GM06990 (cell line): ENCODE results near the gene ACTA2.
A peak's percentile ranks its signal among the peaks of the same experiment; 100 is the strongest.
"Not testable (repeated sequence)": the region's sequence is repeated elsewhere in the genome, so short reads cannot be mapped to it uniquely, and the experiment has no call there.

Source experiments
- DNase-seq: peaks from one replicate; pipeline ENCODE4 v3.0.0-alpha.2; 2011; ENCODE audit not compliant: insufficient read length; ENCODE audit errors: extremely low read depth
- H3K27me3 ChIP-seq: replicated peaks from 2 replicates; pipeline ENCODE4 v1.6.0; 2011; ENCODE audit warnings: low read length; ENCODE audit not compliant: control insufficient read depth, insufficient read depth
- H3K36me3 ChIP-seq: 2 replicates; pipeline ENCODE4 v1.5.1; 2011; ENCODE audit warnings: low read length; ENCODE audit not compliant: control insufficient read depth, insufficient read depth
- H3K4me3 ChIP-seq: replicated peaks from 2 replicates; pipeline ENCODE4 v1.5.1; 2011; ENCODE audit warnings: low read depth, mild to moderate bottlenecking, control low read depth, low read length
- TF ChIP-seq, protein P1 (sequence below): IDR thresholded peaks from 2 replicates; pipeline ENCODE4 v1.5.1; 2011; ENCODE audit warnings: low read length, control low read depth, mild to moderate bottlenecking, inconsistent platforms; ENCODE audit not compliant: insufficient read depth, poor library complexity, severe bottlenecking

ACTA2 gene

DNA sequence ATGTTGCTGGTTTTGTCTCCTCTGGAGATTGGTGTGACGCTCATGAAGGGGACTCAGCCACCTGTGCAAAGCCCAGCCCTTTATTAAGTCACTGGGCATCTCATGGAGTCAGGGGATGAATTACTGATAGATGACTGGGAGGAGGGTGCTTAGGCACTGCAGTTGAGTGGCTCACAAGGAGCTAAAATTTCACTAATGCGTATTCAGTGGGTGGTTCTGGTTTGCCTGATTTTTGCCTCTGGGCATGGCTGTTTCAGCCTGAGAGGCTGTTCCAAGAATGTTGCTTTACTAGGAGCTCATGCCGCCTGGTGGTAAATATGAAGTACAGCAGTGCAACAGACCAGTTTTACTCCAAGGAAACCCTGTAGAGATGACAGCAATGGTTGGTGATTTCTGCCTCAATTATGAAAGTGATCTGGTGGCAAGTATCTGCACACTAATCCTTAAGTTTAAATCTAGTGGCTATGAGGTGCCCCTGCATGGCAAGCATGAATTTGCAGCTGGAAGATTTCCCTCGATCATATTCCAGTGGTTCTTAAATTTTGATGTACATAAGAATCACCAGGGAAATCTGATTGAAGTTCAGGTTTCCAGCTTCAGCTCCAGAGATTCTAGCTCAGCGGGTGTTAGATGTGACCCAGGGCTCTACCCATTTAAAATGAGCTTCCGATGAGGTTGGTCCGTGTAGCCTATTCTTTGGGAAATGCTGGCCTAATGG, 19.9 kb downstream of the ACTA2 start:
- DNase-seq, result no peak
- peaks cover 6% of the 10 kb centered on the region for H3K36me3 ChIP-seq
- H3K27me3 ChIP-seq, result no peaks in the 10 kb centered on the region
- TF ChIP-seq, protein P1, sequence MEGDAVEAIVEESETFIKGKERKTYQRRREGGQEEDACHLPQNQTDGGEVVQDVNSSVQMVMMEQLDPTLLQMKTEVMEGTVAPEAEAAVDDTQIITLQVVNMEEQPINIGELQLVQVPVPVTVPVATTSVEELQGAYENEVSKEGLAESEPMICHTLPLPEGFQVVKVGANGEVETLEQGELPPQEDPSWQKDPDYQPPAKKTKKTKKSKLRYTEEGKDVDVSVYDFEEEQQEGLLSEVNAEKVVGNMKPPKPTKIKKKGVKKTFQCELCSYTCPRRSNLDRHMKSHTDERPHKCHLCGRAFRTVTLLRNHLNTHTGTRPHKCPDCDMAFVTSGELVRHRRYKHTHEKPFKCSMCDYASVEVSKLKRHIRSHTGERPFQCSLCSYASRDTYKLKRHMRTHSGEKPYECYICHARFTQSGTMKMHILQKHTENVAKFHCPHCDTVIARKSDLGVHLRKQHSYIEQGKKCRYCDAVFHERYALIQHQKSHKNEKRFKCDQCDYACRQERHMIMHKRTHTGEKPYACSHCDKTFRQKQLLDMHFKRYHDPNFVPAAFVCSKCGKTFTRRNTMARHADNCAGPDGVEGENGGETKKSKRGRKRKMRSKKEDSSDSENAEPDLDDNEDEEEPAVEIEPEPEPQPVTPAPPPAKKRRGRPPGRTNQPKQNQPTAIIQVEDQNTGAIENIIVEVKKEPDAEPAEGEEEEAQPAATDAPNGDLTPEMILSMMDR, result peak; percentile 77
- H3K4me3 ChIP-seq, result no peak overlapping the region

DNA sequence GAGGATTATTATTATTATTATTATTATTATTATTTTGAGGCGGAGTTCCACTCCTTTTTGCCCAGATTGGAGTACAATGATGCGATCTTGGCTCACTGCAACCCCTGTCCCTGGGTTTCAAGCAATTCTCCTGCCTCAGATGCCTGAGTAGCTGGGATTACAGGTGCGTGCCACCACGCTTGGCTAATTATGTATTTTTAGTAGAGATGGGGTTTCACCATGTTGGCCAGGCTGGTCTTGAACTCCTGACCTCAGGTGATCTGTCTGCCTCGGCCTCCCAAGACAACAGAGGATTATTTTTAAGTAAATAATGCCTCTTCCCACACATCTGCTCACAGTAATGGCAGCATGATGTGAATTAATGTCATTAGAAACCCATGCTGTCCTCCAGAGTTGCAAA, 20.5 kb downstream of the ACTA2 start:
- not testable (repeated sequence) for H3K27me3 ChIP-seq, H3K4me3 ChIP-seq, H3K36me3 ChIP-seq, DNase-seq

GRCh38 chr10:88931548-88931947, 21.0 kb downstream of the ACTA2 start:
- H3K4me3 ChIP-seq, result no peak overlapping the region
- peaks cover 9% of the 10 kb centered on the region for H3K36me3 ChIP-seq
- TF ChIP-seq, protein P1, result no peak
- no peaks in the 10 kb centered on the region for H3K27me3 ChIP-seq
- DNase-seq, result no peak

DNA sequence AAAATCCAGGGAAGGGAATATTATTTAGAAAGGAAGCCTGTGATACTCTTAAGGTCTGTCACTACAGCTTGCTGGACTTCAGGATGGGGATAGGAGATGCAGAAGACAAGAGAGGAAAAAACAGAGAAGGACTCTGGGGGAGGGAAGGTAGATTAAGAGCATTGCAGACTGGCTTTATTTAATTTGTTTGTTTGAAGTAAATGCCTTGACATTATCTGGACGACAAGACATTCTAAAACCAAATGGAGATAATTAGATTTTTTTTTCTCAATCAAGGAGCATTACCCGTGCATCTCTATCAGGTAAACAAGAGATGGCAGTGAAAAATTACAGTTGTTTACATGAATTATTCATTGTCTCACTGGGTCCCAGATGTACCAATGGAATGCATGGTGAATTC, 24.3 kb downstream of the ACTA2 start:
- TF ChIP-seq, protein P1, result no peak
- DNase-seq, result no peak
- Histone ChIP-seq H3K4me3 (no peak overlapping the region), H3K36me3 (peaks cover 14% of the 10 kb centered on the region), H3K27me3 (no peaks in the 10 kb centered on the region)

DNA sequence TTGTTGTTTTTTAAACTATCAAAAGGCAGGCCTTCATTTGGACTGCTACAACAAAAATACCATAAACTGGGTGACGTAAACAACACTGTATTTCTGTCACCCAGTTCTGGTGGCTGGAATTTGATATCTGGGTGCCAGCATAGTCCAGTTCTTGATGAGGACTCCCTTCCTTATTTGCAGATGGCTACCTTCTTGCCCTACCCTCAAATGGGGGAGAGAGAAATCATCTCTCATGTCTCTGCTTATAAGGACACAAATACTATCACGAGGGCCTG, 25.2 kb downstream of the ACTA2 start:
- TF ChIP-seq, protein P1, result no peak
- peaks cover 12% of the 10 kb centered on the region for H3K36me3 ChIP-seq
- H3K4me3 ChIP-seq, result no peak overlapping the region
- no peak for DNase-seq
- H3K27me3 ChIP-seq, result no peaks in the 10 kb centered on the region

- no peaks in the 10 kb centered on the region for H3K27me3 ChIP-seq
- no peak for DNase-seq
- H3K4me3 ChIP-seq, result no peak overlapping the region
- TF ChIP-seq, protein P1, result no peak
- peaks cover 12% of the 10 kb centered on the region for H3K36me3 ChIP-seq
These were observed 25.8 kb downstream of the ACTA2 start for GRCh38 chr10:88926566-88927415.
